ENCODE results near the gene CNTNAP2. TPM values are rescaled to one million over a fixed set of nuclear protein-coding genes. Genes with fewer than 3 reads are reported as not detected.

Gene CNTNAP2
- total RNA-seq, 1 donor from 2014 or later: 0.59 TPM

- H3K27ac ChIP-seq: no peak overlapping the region
Observed at GRCh38 chr7:146129296-146129695, 12.7 kb downstream of the CNTNAP2 start.

GRCh38 chr7:146129997-146130396 is 13.4 kb downstream of the CNTNAP2 start:
- Histone ChIP-seq H3K36me3 (no peaks in the 10 kb centered on the region), H3K27ac (no peak overlapping the region), H3K9me3 (no peaks in the 10 kb centered on the region), H3K4me3 (no peak overlapping the region), H3K27me3 (ENCODE audit: low read depth) (no peaks in the 10 kb centered on the region), H3K4me1 (no peaks in the 10 kb centered on the region)
- intact Hi-C loops (cut with DNase I): no loop called here
- DNase-seq (no peak), ATAC-seq (no peak)
- no peak for TF ChIP-seq CTCF (IDR thresholded peaks at IDR 0.05)

More at GRCh38 chr7:146129296-146129695, 12.7 kb downstream of the CNTNAP2 start:
- Histone ChIP-seq H3K4me3 (no peak overlapping the region), H3K27me3 (ENCODE audit: low read depth) (no peaks in the 10 kb centered on the region), H3K9me3 (no peaks in the 10 kb centered on the region), H3K4me1 (no peaks in the 10 kb centered on the region), H3K36me3 (no peaks in the 10 kb centered on the region)
- DNase-seq (no peak), ATAC-seq (no peak)
- TF ChIP-seq CTCF (IDR thresholded peaks at IDR 0.05): no peak
- intact Hi-C loops (cut with DNase I): no loop called here

GRCh38 chr7:146131701-146132100 is 15.1 kb downstream of the CNTNAP2 start:
- Histone ChIP-seq H3K4me3 (no peak overlapping the region), H3K27ac (no peak overlapping the region), H3K9me3 (no peaks in the 10 kb centered on the region), H3K36me3 (no peaks in the 10 kb centered on the region), H3K27me3 (ENCODE audit: low read depth) (no peaks in the 10 kb centered on the region), H3K4me1 (no peaks in the 10 kb centered on the region)
- ATAC-seq (no peak), DNase-seq (no peak)
- intact Hi-C loops (cut with DNase I): no loop called here
- TF ChIP-seq CTCF (IDR thresholded peaks at IDR 0.05): no peak

GRCh38 chr7:146136357-146136875 is 19.8 kb downstream of the CNTNAP2 start:
- TF ChIP-seq CTCF (IDR thresholded peaks at IDR 0.05): no peak
- DNase-seq: no peak
- H3K9me3 ChIP-seq: no peaks in the 10 kb centered on the region
- intact Hi-C loops (cut with DNase I): no loop called here
- no peaks in the 10 kb centered on the region for H3K36me3 ChIP-seq
- no peak overlapping the region for H3K4me3 ChIP-seq
- no peaks in the 10 kb centered on the region for H3K4me1 ChIP-seq
- no peak overlapping the region for H3K27ac ChIP-seq
- ATAC-seq: no peak
- no peaks in the 10 kb centered on the region for H3K27me3 ChIP-seq (ENCODE audit: low read depth)

- TF ChIP-seq CTCF (IDR thresholded peaks at IDR 0.05): no peak
- H3K36me3 ChIP-seq: no peaks in the 10 kb centered on the region
- H3K27ac ChIP-seq: no peak overlapping the region
- H3K4me3 ChIP-seq: no peak overlapping the region
- no peaks in the 10 kb centered on the region for H3K9me3 ChIP-seq
- H3K4me1 ChIP-seq: no peaks in the 10 kb centered on the region
- intact Hi-C loops (cut with DNase I): no loop called here
- DNase-seq (no peak), ATAC-seq (no peak)
- H3K27me3 ChIP-seq (ENCODE audit: low read depth): no peaks in the 10 kb centered on the region
Observed at GRCh38 chr7:146138926-146139325, 22.3 kb downstream of the CNTNAP2 start.

Measured in lower lobe of right lung (tissue), 2 donors.